ENCODE measurements around the gene TRMU. TPM values are rescaled to one million over a fixed set of nuclear protein-coding genes. Genes with fewer than 3 reads are reported as not detected.

The TRMU gene
- total and polyA plus RNA-seq, 2 of the 4 experiments (the other 2 are of a cell fraction), result 19.0 to 36.4 TPM

DNA sequence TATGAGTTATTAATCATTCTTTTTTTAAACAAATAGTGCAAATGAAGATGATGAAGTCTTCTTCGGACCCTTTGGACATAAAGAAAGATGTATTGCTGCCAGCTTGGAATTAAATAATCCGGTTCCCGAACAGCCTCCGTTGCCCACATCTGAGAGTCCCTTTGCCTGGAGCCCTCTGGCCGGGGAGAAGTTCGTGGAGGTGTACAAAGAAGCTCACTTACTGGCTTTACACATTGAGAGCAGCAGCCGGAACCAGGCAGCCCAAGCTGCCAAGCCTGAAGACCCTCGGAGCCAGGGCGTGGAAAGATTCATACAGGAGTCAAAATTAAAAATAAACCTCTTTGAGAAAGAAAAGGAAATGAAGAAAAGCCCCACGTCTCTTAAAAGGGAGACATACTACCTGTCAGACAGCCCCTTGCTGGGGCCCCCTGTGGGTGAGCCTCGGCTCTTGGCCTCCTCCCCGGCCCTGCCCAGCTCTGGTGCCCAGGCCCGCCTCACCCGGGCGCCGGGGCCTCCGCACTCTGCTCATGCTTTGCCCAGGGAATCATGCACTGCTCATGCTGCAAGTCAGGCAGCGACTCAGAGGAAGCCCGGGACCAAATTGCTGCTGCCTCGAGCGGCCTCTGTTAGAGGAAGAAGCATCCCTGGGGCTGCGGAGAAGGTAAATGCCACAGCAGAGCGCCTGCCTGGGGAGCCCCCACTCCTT is 27.1 kb upstream of the TRMU start:
- no peak overlapping the region for H4K91ac ChIP-seq (ENCODE audit: insufficient read depth, low read depth, low read length)

More for the DNA sequence above, 27.1 kb upstream of the TRMU start:
- H3K18ac ChIP-seq (ENCODE audit: low read depth, low read length), result no peak overlapping the region
- ATAC-seq (ENCODE audit: low read depth), result no peak
- CTCF ChIA-PET, result no interaction called here
- no peak for DNase-seq
- POLR2A ChIA-PET (ENCODE audit: unreplicated experiment), result no interaction called here
- 94% methylated on average over 7 of the region's 23 CpGs; no CpG with 5 or more reads in 1 of the 2 experiments for WGBS, 2 experiments (ENCODE audit: extremely low coverage in 2 of 2, insufficient read length in 1 of 2)
- TF ChIP-seq MAZ (IDR thresholded peaks at IDR 0.05; ENCODE audit: borderline replicate concordance, low read depth, low read length), result no peak
- TF ChIP-seq MAFK (IDR thresholded peaks at IDR 0.05; ENCODE audit: low read depth, low read length), result no peak
- no peak for TF ChIP-seq POLR2A (IDR thresholded peaks at IDR 0.05; ENCODE audit: low read depth, low read length)
- no peak for TF ChIP-seq CEBPB (IDR thresholded peaks at IDR 0.05; ENCODE audit: low read depth, low read length)
- TF ChIP-seq, protein P1, sequence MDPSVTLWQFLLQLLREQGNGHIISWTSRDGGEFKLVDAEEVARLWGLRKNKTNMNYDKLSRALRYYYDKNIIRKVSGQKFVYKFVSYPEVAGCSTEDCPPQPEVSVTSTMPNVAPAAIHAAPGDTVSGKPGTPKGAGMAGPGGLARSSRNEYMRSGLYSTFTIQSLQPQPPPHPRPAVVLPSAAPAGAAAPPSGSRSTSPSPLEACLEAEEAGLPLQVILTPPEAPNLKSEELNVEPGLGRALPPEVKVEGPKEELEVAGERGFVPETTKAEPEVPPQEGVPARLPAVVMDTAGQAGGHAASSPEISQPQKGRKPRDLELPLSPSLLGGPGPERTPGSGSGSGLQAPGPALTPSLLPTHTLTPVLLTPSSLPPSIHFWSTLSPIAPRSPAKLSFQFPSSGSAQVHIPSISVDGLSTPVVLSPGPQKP (IDR thresholded peaks at IDR 0.05; ENCODE audit: borderline replicate concordance, low read depth, low read length), result no peak
- no peak for TF ChIP-seq RCOR1 (IDR thresholded peaks at IDR 0.05; ENCODE audit: insufficient replicate concordance, low read length)
- TF ChIP-seq BHLHE40 (IDR thresholded peaks at IDR 0.05; ENCODE audit: low read depth, low read length), result no peak
- no peak for TF ChIP-seq MXI1 (IDR thresholded peaks at IDR 0.05; ENCODE audit: borderline replicate concordance, low read depth, low read length)
- TF ChIP-seq SMC3 (IDR thresholded peaks at IDR 0.05; ENCODE audit: low read depth, low read length), result no peak
- TF ChIP-seq, protein P2, sequence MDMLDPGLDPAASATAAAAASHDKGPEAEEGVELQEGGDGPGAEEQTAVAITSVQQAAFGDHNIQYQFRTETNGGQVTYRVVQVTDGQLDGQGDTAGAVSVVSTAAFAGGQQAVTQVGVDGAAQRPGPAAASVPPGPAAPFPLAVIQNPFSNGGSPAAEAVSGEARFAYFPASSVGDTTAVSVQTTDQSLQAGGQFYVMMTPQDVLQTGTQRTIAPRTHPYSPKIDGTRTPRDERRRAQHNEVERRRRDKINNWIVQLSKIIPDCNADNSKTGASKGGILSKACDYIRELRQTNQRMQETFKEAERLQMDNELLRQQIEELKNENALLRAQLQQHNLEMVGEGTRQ (IDR thresholded peaks at IDR 0.05; ENCODE audit: low read depth, low read length), result no peak
- TF ChIP-seq, protein P3, sequence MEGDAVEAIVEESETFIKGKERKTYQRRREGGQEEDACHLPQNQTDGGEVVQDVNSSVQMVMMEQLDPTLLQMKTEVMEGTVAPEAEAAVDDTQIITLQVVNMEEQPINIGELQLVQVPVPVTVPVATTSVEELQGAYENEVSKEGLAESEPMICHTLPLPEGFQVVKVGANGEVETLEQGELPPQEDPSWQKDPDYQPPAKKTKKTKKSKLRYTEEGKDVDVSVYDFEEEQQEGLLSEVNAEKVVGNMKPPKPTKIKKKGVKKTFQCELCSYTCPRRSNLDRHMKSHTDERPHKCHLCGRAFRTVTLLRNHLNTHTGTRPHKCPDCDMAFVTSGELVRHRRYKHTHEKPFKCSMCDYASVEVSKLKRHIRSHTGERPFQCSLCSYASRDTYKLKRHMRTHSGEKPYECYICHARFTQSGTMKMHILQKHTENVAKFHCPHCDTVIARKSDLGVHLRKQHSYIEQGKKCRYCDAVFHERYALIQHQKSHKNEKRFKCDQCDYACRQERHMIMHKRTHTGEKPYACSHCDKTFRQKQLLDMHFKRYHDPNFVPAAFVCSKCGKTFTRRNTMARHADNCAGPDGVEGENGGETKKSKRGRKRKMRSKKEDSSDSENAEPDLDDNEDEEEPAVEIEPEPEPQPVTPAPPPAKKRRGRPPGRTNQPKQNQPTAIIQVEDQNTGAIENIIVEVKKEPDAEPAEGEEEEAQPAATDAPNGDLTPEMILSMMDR (conservative IDR thresholded peaks at IDR 0.05; ENCODE audit: low read depth, low read length), result no peak
- no peak for TF ChIP-seq CHD1 (IDR thresholded peaks at IDR 0.05; ENCODE audit: low read depth, low read length)
- no peak for TF ChIP-seq NFE2L2 (IDR thresholded peaks at IDR 0.05; ENCODE audit: low read depth, low read length)
- no peak for TF ChIP-seq FOS (IDR thresholded peaks at IDR 0.05; ENCODE audit: low read depth, low read length)
- TF ChIP-seq RAD21 (IDR thresholded peaks at IDR 0.05; ENCODE audit: low read length), result no peak
- no peak for TF ChIP-seq RFX5 (IDR thresholded peaks at IDR 0.05; ENCODE audit: low read depth, low read length)
- H4K8ac ChIP-seq (ENCODE audit: low read depth in 2 of 2, low read length in 2 of 2), result no peak overlapping the region
- peaks cover 7% of the 10 kb centered on the region; the same call in 1 of the 2 replicates for H4K20me1 ChIP-seq (ENCODE audit: insufficient read depth, low read length)
- H3K79me1 ChIP-seq (ENCODE audit: low read depth in 1 of 2, low read length in 2 of 2), result peaks cover 34 to 46% of the 10 kb centered on the region in 2 experiments
- no peak overlapping the region for H2AFZ ChIP-seq (replicated peaks; ENCODE audit: low read length, poor library complexity)
- H2BK120ac ChIP-seq (ENCODE audit: low read depth, low read length), result no peak overlapping the region
- H3K23ac ChIP-seq (ENCODE audit: low read depth, low read length), result no peak overlapping the region
- H3K27ac ChIP-seq (ENCODE audit: insufficient read depth, low read length), result no peak overlapping the region
- dilution Hi-C loops (cut with HindIII; ENCODE audit: low sequenced_read_pairs, unreplicated experiment), result no loop called here
- H2BK20ac ChIP-seq (ENCODE audit: low read depth, low read length), result no peak overlapping the region
- no peak overlapping the region for H4K5ac ChIP-seq (ENCODE audit: low read depth, low read length)
- no peak overlapping the region for H3K4me3 ChIP-seq (ENCODE audit: insufficient read depth, low read depth, low read length)
- no peak overlapping the region for H3K9ac ChIP-seq (ENCODE audit: low read depth, low read length)
- no peak overlapping the region for H2BK15ac ChIP-seq (ENCODE audit: low read depth, low read length)
- H3K27me3 ChIP-seq (ENCODE audit: control insufficient read depth, insufficient read depth, low read length), result no peaks in the 10 kb centered on the region
- H2AK9ac ChIP-seq (replicated peaks; ENCODE audit: low read depth, low read length, poor library complexity), result no peak overlapping the region
- intact Hi-C loops (cut with micrococcal nuclease), result no loop called here
- H2BK5ac ChIP-seq (ENCODE audit: low read depth, low read length, poor library complexity, severe bottlenecking), result no peak overlapping the region
- 0 out of 2 replicates have a peak, but pooled peaks cover 3% of the 10 kb centered on the region for H3K9me1 ChIP-seq (ENCODE audit: insufficient read depth, low read length)
- no peak overlapping the region for H3K4me2 ChIP-seq (ENCODE audit: low read depth, low read length)
- BruUV-seq (replicated peaks), result no TSS peak
- H3K4me1 ChIP-seq (ENCODE audit: control insufficient read depth, insufficient read depth, low read length), result peaks cover 2% of the 10 kb centered on the region; the same call in 1 of the 2 replicates
- H3K14ac ChIP-seq (replicated peaks; ENCODE audit: low read depth, low read length), result no peak overlapping the region
- no peak overlapping the region for H2AK5ac ChIP-seq (ENCODE audit: low read depth, low read length)
- no peaks in the 10 kb centered on the region for H3K9me3 ChIP-seq (ENCODE audit: control insufficient read depth, insufficient read depth, low read length)
- in situ Hi-C loops (cut with MboI; ENCODE audit: low sequenced_read_pairs), result no loop called here
- peaks cover 1% of the 10 kb centered on the region for H3K36me3 ChIP-seq (ENCODE audit: control insufficient read depth, insufficient read depth, low read length)
- no peak overlapping the region for H3K4ac ChIP-seq (ENCODE audit: low read depth, low read length)
- no peak overlapping the region for H3K56ac ChIP-seq (ENCODE audit: extremely low read depth, insufficient read depth, low read length)
